GM12878 (cell line): ENCODE results near the gene MUSTN1. TPM values are rescaled to one million over a fixed set of nuclear protein-coding genes. Genes with fewer than 3 reads are reported as not detected.

Experiments used
- ATAC-seq: fragments of 200-7000 bp; cut with Tn5 transposase; 3 replicates; pipeline ENCODE4 v1.9.1; 2020; ENCODE audit warnings: mild to moderate bottlenecking, moderate library complexity
- BruUV-seq: library from RNA; stranded (reverse); fragments of 400-500 nt; replicated peaks from 2 replicates; lab custom pipeline; 2021; lab: Mats Ljungman, UMichigan
- CTCF ChIA-PET: fragments of 300-600 bp; sonication (Branson Sonifier 250); formaldehyde crosslinking; extraction: SDS; loops from one replicate; lab custom pipeline; 2021; ENCODE audit warnings: inconsistent platforms; lab: Yijun Ruan, JAX
- POLR2A ChIA-PET: fragments of 350-600 bp; formaldehyde crosslinking; extraction: SDS; loops from one replicate; lab custom pipeline; 2021; ENCODE audit warnings: inconsistent platforms; lab: Charles Lee
- RAD21 ChIA-PET: fragments of 300-600 bp; sonication (Branson Sonifier 250); formaldehyde crosslinking; loops from one replicate; lab custom pipeline; 2023; ENCODE audit warnings: antibody characterized with exemption; ENCODE audit not compliant: unreplicated experiment; lab: Charles Lee
- SMC1A ChIA-PET: fragments of 300-600 bp; sonication (Branson Sonifier 250); formaldehyde crosslinking; loops from one replicate; lab custom pipeline; 2023; ENCODE audit not compliant: unreplicated experiment, uncharacterized antibody; lab: Charles Lee
- DNase-seq: peaks from one replicate; pipeline ENCODE4 v3.0.0-alpha.2; 2011; ENCODE audit warnings: low read depth, low spot score
- FAIRE-seq: peaks from 3 replicates; lab custom pipeline; 2011; peaks lifted over from hg19 to GRCh38; lab: Jason Lieb, UNC
- H2AFZ ChIP-seq: 2 replicates; pipeline ENCODE4 v1.6.0; 2011; ENCODE audit warnings: low read depth, low read length, control low read depth; ENCODE audit not compliant: control insufficient read depth
- H3K27ac ChIP-seq: 2 replicates; pipeline ENCODE4 v1.5.1; 2011; ENCODE audit warnings: control low read depth; ENCODE audit not compliant: control insufficient read depth, insufficient read depth
- H3K27me3 ChIP-seq, 2 experiments: replicated peaks in 1 of 2; 2 replicates each; pipeline versions ENCODE4 v1.6.0 to v1.6.1; 2011; ENCODE audit warnings: low read length in 1 of 2; ENCODE audit not compliant: control insufficient read depth in 2 of 2, insufficient read depth in 2 of 2
- H3K36me3 ChIP-seq, 2 experiments: 2 replicates each; pipeline ENCODE4 v1.5.1; 2011; ENCODE audit warnings: low read length in 1 of 2; ENCODE audit not compliant: control insufficient read depth in 2 of 2, insufficient read depth in 2 of 2
- H3K4me1 ChIP-seq: 2 replicates; pipeline ENCODE4 v1.6.1; 2011; ENCODE audit warnings: mild to moderate bottlenecking, low read length, moderate library complexity, mixed read lengths; ENCODE audit not compliant: control insufficient read depth, insufficient read depth
- H3K4me2 ChIP-seq: 2 replicates; pipeline ENCODE4 v1.6.0; 2011; ENCODE audit warnings: control low read depth; ENCODE audit not compliant: control insufficient read depth, insufficient read depth
- H3K4me3 ChIP-seq: fragments of 200-600 bp; sonication (generic); 2 replicates; pipeline ENCODE4 v1.5.1; 2016
- H3K79me2 ChIP-seq: 2 replicates; pipeline ENCODE4 v1.6.0; 2011; ENCODE audit warnings: low read length; ENCODE audit not compliant: control insufficient read depth, insufficient read depth
- H3K9ac ChIP-seq: 2 replicates; pipeline ENCODE4 v1.8.0; 2011; ENCODE audit warnings: low read length, control low read depth, mixed read lengths; ENCODE audit not compliant: control insufficient read depth, insufficient read depth
- H3K9me3 ChIP-seq: replicated peaks from 3 replicates; pipeline ENCODE4 v1.5.1; 2011; ENCODE audit warnings: mild to moderate bottlenecking, low read length; ENCODE audit not compliant: control insufficient read depth, insufficient read depth
- H4K20me1 ChIP-seq: 2 replicates; pipeline ENCODE4 v1.6.0; 2011; ENCODE audit not compliant: control insufficient read depth, insufficient read depth
- ATF7 ChIP-seq: fragments of 450-650 bp; IDR thresholded peaks from 2 replicates; pipeline ENCODE4 v1.6.1; 2016; ENCODE audit warnings: low read depth, mild to moderate bottlenecking
- BCL3 ChIP-seq: IDR thresholded peaks from 2 replicates; pipeline ENCODE4 v1.6.1; 2011; ENCODE audit warnings: borderline replicate concordance, low read depth, mild to moderate bottlenecking, moderate library complexity, low read length; ENCODE audit not compliant: insufficient read depth, poor library complexity, severe bottlenecking
- CEBPZ ChIP-seq: fragments of 150-350 bp; IDR thresholded peaks from 2 replicates; pipeline ENCODE4 v1.6.1; 2016; ENCODE audit warnings: low read depth, low read length
- CUX1 ChIP-seq: IDR thresholded peaks from 2 replicates; pipeline ENCODE4 v1.6.1; 2012; ENCODE audit warnings: improper control_type of control experiment, low read depth, low read length; ENCODE audit not compliant: insufficient replicate concordance
- FOXM1 ChIP-seq: IDR thresholded peaks from 2 replicates; pipeline ENCODE4 v1.6.1; 2012; ENCODE audit warnings: low read depth, mild to moderate bottlenecking, inconsistent platforms, low read length, moderate library complexity
- KLF5 ChIP-seq: fragments of 450-650 bp; IDR thresholded peaks from 2 replicates; pipeline ENCODE4 v1.6.1; 2014; ENCODE audit warnings: mild to moderate bottlenecking; ENCODE audit not compliant: partially characterized antibody
- MEF2A ChIP-seq: IDR thresholded peaks from 2 replicates; pipeline ENCODE4 v1.6.1; 2011; ENCODE audit warnings: low read depth, mild to moderate bottlenecking, low read length, moderate library complexity; ENCODE audit not compliant: insufficient read depth
- MEF2B ChIP-seq: fragments of 450-650 bp; IDR thresholded peaks from 2 replicates; pipeline ENCODE4 v1.6.1; 2018; ENCODE audit warnings: mild to moderate bottlenecking, moderate library complexity; ENCODE audit not compliant: partially characterized antibody, poor library complexity, severe bottlenecking
- PKNOX1 ChIP-seq: fragments of 450-650 bp; IDR thresholded peaks from 2 replicates; pipeline ENCODE4 v1.6.1; 2016; ENCODE audit warnings: mild to moderate bottlenecking
- RFX5 ChIP-seq: IDR thresholded peaks from 2 replicates; pipeline ENCODE4 v1.6.1; 2011; ENCODE audit warnings: low read depth, low read length, improper control_type of control experiment
- SP1 ChIP-seq: IDR thresholded peaks from one replicate; pipeline ENCODE4 v1.6.1; 2011; ENCODE audit warnings: low read depth, low read length
- TBL1XR1 ChIP-seq: IDR thresholded peaks from 2 replicates; pipeline ENCODE4 v1.6.1; 2012; ENCODE audit warnings: low read depth, low read length, improper control_type of control experiment
- ZNF384 ChIP-seq: IDR thresholded peaks from 2 replicates; pipeline ENCODE4 v1.6.1; 2012; ENCODE audit warnings: low read depth, mild to moderate bottlenecking, low read length, improper control_type of control experiment, borderline replicate concordance
- WGBS: methylation state at CpG from one replicate; pipeline ENCODE4 v1.1.6; 2016; ENCODE audit warnings: low lambda C conversion rate; ENCODE audit not compliant: insufficient replicate concordance, insufficient coverage; ENCODE audit errors: missing lambda C conversion rate; 5-methylcytosine and 5-hydroxymethylcytosine counted together
- in situ Hi-C: fragments of 300-500 bp; cut with MboI; formaldehyde crosslinking; loops from 9 replicates; pipeline ENCODE4 v1.14.3; 2018; ENCODE audit warnings: mixed read lengths
- intact Hi-C: fragments of 100-400 bp; cut with micrococcal nuclease; formaldehyde crosslinking; loops from one replicate; pipeline ENCODE4 v1.14.2; 2022; ENCODE audit not compliant: unreplicated experiment
- polyA plus RNA-seq, 11 experiments: library from polyadenylated mRNA; depleted of rRNA in 4 of 11; unstranded in 6 of 11; stranded (reverse) in 5 of 11; fragments of >200 nt; fragmentation: Nextera tagmentation in 4 of 11; fragmentation: Illumina TruSeq in 1 of 11; extraction: Ambion mirVana in 4 of 11; extraction: Trizol in 1 of 11; gene quantifications; 1 replicate in 1 of 11; 2 replicates in 10 of 11; pipeline versions ENCODE4 v1.2.1 to v1.2.3, GENCODE V29; 2011 to 2016; ENCODE audit warnings: inconsistent platforms in 2 of 11, missing spikeins in 2 of 11, low read depth in 1 of 11
- total RNA-seq, 4 experiments: library from RNA; depleted of rRNA in 3 of 4; stranded (reverse); fragments of >200 nt in 3 of 4; fragmentation: Illumina TruSeq in 1 of 4; extraction: Trizol in 1 of 4; gene quantifications; 2 replicates each; pipeline versions ENCODE4 v1.2.1 to v1.2.3, GENCODE V29; 2013 to 2021

MUSTN1 gene
- total and polyA plus RNA-seq, 10 of the 15 experiments (the other 5 are each of a cell fraction or from before 2014, with no cell fraction given), result 0.35 to 4.5 (median 1.2) TPM; not detected in 2

GRCh38 chr3:52810923-52811322 is 23.9 kb downstream of the MUSTN1 start:
- Histone ChIP-seq H2AFZ (no peak overlapping the region), H3K79me2 (no peaks in the 10 kb centered on the region), H3K36me3 (no peaks in the 10 kb centered on the region), H3K27me3 (no peaks in the 10 kb centered on the region), H4K20me1 (no peaks in the 10 kb centered on the region; the same call in 1 of the 2 replicates), H3K27ac (no peak overlapping the region), H3K4me2 (no peak overlapping the region), H3K9ac (no peak overlapping the region), H3K9me3 (no peaks in the 10 kb centered on the region), H3K4me1 (no peaks in the 10 kb centered on the region), H3K4me3 (no peak overlapping the region)
- no peak for ATAC-seq
- CTCF ChIA-PET, result interaction anchor here (1.0 to 2.4 kb wide), 2 partner anchors 10 to 175 kb away, joined by 3 to 10 read pairs; no protein-coding TSS in a partner anchor
- 38% methylated on average over 11 of the region's 11 CpGs for WGBS
- no peak for DNase-seq
- POLR2A ChIA-PET, result no interaction called here
- no peak for FAIRE-seq
- BruUV-seq, result no TSS peak
- intact Hi-C loops (no loop called here), in situ Hi-C loops (no loop called here)
- SMC1A ChIA-PET, result no interaction called here
- RAD21 ChIA-PET, result no interaction called here
- TF ChIP-seq RFX5, result no peak
- no peak for TF ChIP-seq BCL3
- no peak for TF ChIP-seq MEF2A
- no peak for TF ChIP-seq ATF7
- TF ChIP-seq MEF2B, result no peak
- no peak for TF ChIP-seq KLF5
- TF ChIP-seq PKNOX1, result no peak
- TF ChIP-seq ZNF384, result no peak
- no peak for TF ChIP-seq TBL1XR1
- no peak for TF ChIP-seq CEBPZ
- TF ChIP-seq FOXM1, result no peak
- TF ChIP-seq CUX1, result no peak
- TF ChIP-seq SP1, result no peak
